ENCODE data around the gene CDH23.

Gene CDH23

DNA sequence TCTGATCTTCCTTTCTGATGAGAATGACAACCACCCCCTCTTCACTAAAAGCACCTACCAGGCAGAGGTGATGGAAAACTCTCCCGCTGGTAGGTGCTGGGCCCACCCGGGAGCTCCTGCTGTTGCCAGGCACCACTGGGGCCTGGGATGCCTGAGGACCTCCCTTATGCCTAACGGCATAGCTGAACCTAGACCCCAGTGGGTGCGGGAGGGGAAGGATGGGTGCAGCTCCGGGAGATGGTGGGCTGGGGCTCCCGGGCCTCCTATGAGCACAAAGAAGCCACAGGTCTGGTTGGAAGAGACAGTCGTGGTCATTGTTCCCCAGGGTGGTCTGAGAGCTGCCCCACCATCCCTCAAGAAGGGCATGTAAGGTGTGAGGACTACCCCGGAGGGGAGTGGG lies 392.2 kb downstream of the CDH23 start:
- no peak for DNase-seq

DNA sequence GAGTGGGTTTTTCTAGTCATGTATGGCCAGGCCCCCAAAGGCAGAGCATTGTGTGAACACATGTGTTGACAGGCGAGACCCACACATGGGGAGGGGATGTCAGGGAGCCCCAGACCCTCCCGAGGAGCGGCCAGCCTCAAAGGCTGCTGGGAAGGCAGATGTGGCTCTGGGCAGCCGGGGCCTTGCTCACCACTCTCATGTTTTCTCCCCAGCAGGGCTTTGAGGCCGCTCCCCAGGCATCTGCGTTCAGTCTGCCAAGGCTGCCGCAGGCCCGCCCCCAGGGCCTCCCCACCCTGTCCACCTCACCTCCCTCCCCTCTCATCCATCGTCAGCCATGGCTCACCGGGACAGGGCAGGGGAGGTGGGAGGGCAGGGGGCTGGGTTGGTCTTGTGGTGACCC lies 393.2 kb downstream of the CDH23 start:
- DNase-seq: no peak

DNA sequence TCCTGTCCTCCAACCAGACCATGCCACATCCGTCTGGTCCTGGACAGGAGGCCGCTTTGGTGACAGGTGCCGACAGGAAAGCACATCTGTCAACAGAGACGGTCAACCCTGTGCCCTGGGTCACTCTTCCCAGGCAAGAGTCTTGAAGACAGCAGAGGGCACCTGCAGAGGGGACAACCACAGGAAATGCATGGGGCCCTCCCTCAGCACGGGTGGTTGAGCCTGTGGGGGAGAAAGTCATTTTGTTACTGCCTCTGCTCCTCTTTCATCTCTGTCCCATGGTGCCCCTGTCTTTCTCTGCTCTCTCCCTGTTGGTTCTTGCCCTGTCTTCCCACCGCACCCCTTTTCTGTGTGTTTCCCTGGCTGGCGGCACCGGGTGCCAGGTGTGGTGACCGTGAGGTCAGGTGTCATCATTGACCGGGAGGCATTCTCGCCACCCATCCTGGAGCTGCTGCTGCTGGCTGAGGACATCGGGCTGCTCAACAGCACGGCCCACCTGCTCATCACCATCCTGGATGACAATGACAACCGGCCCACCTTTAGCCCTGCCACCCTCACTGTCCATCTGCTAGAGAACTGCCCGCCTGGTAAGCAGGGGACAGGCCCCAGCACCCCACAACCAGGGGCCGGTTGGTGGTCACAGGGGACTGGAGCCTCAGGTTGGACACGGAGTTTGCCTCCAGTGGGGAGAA lies 394.2 kb downstream of the CDH23 start:
- DNase-seq: no peak

DNA sequence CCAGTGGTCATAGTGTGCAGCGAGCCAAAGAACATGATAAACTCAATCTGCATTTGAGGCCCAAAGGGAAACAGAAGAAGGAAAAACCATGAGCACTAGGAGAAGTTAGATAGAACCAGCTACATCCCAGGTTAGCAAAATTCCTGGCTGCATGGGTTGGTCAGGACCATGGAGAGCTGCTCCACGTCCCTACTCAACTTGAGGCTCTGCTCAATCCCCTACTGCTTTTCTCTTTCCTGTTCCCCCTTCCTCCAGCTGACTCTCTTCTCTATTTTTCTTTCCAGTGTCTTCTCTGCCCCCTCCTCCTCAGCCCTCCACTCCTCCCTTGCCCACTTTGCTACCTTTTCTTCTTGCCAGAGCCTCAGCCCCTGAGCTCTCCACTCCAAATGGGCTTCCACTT lies 398.5 kb downstream of the CDH23 start:
- no peak for DNase-seq

DNA sequence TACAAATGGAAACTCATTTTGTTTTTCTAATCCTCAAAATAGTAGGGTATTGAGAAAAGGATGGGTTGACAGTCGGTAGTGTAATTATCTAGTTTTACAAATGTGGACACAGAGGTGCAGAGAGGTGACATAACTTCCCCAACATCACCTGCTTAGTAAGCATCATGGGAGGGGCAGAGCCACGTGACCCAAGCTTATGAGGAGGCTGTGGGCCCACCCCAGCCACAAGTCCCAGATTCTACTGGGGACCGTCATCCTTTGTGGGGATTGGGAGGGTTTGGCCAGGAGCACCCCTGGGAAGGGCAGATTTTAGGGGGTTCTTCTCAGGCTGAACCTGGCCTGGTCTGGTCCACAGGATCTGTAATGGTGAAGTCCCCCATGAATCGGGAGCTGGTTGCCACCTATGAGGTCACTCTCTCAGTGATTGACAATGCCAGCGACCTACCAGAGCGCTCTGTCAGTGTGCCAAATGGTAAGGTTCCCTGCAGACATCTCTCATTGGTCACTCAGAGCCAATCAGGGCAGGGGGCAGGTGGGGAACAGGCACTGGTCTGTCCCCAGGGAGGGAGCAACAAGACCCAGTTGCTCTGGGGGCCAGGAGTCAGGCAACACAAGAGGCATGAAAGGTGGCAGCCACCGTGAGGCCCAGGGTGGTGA lies 400.2 kb downstream of the CDH23 start:
- DNase-seq: no peak

DNA sequence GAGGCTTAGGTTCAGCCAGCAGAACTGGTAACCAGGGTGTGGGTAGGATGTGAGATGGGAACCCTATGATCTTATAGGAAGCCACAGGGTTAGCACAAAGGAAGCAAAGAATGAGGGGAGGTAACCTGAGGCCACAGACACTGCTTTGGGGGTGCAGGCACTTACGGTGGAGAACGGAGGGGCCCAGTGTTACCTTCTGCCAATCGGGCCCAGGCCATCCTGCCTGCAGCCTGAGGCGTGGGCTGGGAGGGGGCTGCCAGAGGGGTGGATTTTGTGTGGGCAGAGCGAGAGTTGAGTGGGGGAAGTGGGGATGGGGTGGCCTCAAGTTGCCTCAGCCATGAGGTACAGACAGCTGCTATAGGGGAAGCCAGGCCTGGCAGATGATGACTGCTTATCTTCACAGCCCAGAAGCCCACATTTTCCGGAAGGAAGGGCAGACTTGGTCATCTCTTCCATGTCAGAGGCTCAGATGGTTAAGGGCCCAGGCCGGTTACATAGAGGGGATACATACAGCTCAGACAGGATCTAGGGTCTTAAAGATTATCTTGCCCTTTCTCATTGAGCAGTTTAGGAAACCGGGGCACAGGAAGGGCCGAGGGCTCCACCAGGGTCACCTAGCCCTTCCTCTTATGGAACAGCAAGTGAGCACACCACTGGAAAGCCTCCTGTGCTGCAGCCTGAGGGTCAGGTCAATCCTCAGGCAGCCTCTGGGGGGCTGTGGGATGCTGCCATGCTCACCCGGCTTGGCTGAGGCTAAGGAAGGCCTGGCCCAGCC lies 401.0 kb downstream of the CDH23 start:
- no peak for DNase-seq

DNA sequence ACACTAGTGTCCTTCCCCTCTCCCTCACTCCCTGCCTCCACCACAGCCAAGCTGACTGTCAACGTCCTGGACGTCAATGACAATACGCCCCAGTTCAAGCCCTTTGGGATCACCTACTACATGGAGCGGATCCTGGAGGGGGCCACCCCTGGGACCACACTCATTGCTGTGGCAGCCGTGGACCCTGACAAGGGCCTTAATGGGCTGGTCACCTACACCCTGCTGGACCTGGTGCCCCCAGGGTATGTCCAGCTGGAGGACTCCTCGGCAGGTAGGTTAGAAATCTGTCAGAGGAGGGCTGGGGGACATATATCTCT lies 401.5 kb downstream of the CDH23 start:
- no peak for DNase-seq

DNA sequence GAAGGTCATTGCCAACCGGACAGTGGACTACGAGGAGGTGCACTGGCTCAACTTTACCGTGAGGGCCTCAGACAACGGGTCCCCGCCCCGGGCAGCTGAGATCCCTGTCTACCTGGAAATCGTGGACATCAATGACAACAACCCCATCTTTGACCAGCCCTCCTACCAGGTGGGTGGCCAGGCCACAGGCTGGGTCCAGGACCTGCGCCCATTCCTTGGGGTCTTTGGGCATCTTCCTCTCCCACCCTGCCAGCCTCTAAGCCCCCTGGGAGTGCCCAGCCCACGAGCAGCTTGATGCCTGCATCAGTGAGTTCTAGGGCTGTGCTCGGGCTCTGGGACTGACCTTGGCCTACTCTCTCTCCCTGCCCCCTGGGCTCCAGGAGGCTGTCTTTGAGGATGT lies 402.4 kb downstream of the CDH23 start:
- DNase-seq: no peak

DNA sequence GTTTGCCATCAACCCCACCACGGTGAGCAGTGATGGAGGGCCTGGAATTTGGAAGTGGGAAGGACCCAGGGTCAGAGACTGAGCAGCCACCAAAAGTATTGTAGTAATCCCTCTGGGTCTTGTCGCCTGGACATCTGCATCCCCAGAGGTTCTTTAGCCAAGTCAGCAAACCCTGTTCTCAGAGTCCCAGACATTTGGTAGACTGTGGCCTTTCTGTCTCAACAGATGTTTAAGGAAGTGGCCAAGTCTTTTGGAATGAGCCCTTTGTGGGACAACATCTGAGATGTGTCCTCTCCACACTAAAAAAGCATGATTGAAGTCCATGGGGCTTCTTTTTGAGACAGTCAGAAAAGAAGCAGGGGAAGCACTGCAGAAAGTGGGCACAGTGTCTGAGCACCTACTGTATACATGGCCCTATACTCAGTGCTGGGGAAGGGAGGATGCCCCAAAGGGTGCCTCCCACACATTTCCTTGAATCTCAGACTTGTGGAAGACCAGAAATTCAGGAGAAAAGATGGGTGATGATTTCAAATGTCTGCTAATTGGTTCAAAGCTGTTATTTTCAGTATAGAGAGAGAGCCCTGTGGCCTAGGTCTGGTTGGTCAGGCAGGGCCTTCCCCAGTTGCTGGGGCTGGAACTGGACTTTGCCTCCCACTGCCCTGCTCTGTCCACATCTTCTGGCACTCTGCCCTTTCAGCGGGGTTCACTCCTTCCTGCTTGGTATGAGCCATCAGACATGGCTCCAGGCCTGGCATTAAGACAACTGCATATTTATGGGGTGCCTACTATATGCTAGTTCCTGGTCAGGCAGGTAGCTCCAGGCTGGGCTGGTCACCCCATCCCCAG lies 403.1 kb downstream of the CDH23 start:
- DNase-seq: no peak

DNA sequence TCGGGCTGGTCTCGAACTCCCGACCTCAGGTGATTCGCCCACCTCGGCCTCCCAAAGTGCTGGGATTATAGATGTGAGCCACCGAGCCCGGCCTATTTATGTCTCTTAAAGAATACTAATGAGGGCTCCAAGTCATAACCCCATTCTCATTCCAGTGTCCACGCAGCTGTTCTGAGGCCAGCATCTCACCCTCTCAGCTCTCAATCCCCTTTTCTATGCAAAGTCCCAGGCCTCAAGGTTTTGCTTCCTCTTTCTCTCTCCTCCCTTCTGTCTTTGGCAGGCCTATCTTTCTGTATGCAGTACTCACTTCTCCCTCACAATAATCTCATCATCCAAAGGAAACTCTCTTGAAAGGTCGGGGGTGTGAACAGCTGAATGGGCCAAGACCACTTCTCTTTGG lies 404.6 kb downstream of the CDH23 start:
- DNase-seq: no peak

DNA sequence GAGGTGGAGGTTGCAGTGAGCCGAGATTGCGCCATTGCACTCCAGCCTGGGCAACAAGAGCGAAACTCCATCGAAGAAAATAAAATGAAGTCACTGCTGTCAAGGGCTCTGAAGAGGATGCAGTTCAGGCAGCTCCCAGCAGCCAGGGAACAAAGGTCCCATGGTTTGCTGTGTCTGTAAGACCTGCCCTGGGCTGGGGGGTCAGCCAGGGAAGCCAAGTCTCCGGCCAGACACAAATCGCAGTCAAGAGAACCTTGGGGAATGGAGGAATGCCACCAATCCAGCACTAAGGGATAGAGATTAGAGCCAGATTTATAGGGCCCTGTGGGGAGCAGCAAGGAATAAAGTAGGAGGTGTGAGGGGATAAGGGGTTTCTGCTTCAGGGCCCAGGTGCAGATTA lies 405.5 kb downstream of the CDH23 start:
- no peak for DNase-seq

DNA sequence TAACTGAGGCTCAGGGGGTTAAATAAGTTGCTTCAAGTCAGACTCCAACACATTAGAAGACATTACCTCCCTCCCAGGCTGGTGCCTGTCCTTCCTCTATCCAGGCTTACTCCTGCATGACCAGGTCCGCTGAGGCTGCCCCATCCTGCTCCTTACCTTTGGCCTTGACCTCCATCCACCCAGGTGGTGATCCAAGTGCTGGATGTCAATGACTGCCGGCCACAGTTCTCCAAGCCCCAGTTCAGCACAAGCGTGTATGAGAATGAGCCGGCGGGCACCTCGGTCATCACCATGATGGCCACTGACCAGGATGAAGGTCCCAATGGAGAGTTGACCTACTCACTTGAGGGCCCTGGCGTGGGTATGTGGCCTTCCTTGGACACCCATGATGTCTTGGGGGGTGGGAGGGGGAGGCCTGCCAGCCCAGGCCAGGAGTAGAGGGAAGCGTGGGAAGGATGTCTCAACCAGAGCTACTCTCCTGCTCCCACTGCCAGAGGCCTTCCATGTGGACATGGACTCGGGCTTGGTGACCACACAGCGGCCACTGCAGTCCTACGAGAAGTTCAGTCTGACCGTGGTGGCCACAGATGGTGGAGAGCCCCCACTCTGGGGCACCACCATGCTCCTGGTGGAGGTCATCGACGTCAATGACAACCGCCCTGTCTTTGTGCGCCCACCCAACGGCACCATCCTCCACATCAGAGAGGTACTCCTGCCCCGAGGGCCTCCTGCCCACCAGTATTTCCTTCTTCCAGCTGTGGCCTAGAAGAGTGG lies 406.2 kb downstream of the CDH23 start:
- no peak for DNase-seq

DNA sequence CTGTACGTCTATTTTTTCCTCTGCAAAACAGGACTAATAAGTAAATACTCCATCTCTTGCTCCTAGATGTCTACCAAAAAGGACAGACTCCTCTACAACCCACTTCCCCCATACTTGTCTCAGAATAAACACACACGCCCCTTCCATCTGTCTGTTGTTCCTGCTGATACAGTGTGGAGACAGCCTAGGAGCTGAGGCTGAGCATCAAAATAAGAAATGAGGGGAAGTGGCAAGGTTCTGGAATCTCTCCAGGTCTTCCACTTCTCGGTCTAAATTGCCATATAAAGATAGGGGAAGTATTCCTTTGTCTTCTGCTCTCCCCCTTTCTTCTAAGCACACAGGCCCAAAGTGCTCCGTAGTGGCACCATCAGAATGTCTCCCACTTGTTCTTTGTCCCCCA lies 407.4 kb downstream of the CDH23 start:
- no peak for DNase-seq

DNA sequence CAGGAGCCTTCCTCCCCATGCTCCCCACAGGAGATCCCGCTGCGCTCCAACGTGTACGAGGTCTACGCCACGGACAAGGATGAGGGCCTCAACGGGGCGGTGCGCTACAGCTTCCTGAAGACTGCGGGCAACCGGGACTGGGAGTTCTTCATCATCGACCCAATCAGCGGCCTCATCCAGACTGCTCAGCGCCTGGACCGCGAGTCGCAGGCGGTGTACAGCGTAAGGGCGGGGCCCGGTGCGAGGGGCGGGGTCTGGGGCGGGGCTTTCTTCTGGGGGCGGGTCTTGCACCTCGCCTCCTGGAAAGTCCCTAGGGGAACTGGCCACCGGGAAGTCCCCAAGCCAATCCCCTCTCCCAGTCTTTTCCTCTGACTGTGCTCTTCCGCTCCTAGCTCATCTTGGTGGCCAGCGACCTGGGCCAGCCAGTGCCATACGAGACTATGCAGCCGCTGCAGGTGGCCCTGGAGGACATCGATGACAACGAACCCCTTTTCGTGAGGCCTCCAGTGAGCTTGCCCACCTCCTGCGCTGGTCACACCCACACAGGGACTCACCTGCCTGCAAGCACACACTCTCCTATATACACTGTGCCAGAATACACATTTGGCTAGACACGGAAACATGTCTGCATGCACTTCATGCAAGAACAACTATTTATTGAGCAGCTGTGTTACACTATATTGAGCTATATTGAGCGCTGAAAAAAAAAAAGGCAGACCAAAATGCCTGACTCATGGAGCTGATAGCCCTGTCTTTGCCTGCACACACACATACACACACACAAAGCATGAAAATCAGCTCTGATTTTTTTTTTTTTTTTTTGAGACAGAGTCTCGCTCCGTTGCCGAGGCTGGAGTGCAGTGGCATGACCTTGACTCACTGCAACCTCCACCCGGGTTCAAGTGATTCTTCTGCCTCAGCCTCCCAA lies 409.3 kb downstream of the CDH23 start:
- DNase-seq: no peak

DNA sequence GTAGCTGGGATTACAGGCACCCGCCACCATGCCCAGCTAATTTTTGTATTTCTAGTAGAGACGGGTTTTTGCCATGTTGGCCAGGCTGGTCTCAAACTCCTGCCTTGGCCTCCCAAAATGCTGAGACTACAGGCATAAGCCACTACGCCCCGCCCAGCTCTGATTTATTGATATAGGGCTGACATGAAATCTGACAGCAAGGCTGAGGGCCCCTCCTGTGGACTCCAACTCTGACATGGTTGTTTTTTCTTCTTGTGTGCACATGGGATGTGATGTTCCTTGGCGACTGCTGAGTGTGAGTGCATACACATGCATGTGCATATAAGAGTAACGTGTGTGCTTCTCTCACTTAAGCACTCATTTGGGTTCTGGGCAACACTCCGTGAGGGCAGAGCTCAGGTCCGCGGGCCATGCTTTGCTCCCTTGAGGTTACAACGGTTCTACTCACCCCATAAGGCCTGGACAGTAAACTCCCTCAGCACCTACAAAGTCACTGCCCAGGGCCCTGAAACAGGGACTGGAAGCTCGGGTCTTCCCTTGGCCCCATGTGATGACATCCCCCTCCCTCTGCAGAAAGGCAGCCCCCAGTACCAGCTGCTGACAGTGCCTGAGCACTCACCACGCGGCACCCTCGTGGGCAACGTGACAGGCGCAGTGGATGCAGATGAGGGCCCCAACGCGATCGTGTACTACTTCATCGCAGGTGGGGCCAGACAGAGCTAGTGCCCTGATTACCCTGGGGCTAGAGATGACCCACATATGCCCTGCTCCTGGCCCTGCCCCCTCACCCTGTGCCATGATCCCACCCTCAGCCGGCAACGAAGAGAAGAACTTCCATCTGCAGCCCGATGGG lies 410.2 kb downstream of the CDH23 start:
- no peak for DNase-seq

DNA sequence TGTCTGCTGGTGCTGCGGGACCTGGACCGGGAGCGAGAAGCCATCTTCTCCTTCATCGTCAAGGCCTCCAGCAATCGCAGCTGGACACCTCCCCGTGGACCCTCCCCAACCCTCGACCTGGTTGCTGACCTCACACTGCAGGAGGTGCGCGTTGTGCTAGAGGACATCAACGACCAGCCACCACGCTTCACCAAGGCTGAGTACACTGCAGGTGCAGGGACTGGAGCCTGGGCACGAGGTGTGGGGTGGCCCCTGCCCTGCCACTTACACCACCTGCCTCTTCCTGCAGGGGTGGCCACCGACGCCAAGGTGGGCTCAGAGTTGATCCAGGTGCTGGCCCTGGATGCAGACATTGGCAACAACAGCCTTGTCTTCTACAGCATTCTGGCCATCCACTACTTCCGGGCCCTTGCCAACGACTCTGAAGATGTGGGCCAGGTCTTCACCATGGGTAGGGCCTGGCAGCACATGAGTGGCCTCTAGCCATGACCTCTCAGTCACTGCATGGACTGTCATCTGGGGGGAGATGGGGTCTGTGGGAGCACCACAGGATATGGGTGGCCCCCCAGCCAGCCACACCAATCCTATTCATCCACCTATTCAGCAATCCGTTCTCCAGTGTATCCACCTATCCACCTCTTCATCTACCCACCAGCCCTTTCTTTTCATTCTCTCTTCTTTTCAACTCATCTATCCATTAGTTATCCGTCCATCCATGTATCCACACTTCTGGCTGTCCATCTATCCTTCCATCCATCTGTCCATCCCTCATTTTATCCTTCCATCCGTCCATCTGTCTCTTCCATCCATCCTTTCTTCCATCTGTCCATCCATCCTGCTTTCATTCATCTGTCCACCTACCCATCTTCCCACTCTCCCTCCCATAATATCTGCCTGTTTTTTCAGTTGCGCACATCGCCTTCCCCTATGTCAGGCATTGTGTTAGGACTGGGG lies 411.1 kb downstream of the CDH23 start:
- DNase-seq: no peak

DNA sequence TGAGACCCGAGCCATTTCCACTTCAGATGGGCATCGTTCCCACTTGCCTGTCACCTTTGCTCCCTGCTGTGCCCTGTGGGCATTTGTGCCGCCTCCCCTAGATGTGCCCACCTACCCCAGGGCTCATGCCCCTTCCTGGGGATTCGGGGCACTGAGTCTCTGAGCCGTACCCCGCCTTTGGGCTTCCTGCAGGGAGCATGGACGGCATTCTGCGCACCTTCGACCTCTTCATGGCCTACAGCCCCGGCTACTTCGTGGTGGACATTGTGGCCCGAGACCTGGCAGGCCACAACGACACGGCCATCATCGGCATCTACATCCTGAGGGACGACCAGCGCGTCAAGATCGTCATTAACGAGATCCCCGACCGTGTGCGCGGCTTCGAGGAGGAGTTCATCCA lies 412.9 kb downstream of the CDH23 start:
- no peak for DNase-seq

DNA sequence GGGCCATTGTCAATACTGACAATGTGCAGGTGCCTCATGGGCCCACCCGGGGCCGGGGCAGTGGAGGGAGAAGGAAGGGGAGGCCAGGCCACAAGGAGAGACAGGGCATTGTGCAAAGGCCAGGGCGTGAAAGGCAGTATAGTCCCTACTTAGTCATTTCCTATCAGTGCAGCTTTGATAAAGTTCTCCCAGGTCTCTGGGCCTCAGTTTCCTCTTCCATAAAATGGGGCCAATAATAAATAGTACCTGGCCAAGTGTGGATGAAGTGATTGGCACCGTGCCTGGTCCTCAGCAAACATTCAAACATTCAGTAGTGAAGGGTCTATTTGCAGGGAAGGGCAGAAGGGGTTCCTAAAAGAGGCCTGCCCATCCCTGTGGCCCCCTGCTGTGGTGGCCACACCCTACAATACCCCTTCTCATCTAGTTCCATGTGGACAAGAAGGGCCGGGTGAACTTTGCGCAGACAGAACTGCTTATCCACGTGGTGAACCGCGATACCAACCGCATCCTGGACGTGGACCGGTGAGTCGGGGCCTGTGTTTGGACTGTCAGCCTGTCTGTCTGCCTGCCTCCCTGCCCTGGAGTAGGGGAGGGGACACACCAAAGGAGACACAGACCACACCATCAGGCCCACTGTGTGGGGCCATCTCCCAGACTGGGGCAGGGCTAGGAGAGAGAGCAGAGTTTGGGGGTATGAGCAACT lies 413.5 kb downstream of the CDH23 start:
- DNase-seq: no peak

DNA sequence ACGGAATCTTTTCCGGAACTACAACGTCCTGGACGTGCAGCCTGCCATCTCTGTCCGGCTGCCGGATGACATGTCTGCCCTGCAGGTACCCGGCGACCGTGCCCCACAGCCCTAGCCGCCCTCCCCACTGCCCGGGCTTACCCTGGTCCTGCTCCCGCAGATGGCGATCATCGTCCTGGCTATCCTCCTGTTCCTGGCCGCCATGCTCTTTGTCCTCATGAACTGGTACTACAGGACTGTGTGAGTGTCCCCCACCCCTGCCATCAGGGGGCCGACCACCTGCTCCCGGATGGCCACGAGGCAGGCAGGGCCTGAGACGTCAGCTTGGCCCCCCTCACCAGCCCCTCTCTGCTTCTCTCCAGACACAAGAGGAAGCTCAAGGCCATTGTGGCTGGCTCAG lies 414.6 kb downstream of the CDH23 start:
- DNase-seq: no peak

Measured in effector CD8-positive, alpha-beta T cell (primary cell).